CD8-positive, alpha-beta memory T cell (primary cell): Measurements from ENCODE around the gene ST3GAL4. TPM values are rescaled to one million over a fixed set of nuclear protein-coding genes. Genes with fewer than 3 reads are reported as not detected.

Experiments
- CTCF ChIA-PET: fragments of 350-600 bp; sonication (Branson Sonifier 250); formaldehyde crosslinking; loops from one replicate; lab custom pipeline; 2021; ENCODE audit warnings: antibody characterized with exemption; lab: Charles Lee
- POLR2A ChIA-PET: fragments of 350-600 bp; sonication (Branson Sonifier 250); formaldehyde crosslinking; loops from one replicate; lab custom pipeline; 2021; ENCODE audit warnings: antibody characterized with exemption; lab: Charles Lee
- DNase-seq, 5 donors: peaks; one replicate each; pipeline versions ENCODE4 v3.0.0 to v3.0.0-alpha.2; 2020 to 2022; ENCODE audit warnings: mixed read lengths in 1 of 5
- H3K27ac ChIP-seq: one replicate; pipeline ENCODE4 v1.7.0; 2013; ENCODE audit warnings: low read depth, mild to moderate bottlenecking, low read length, moderate library complexity
- H3K27me3 ChIP-seq: 2 replicates; pipeline ENCODE4 v1.7.0; 2013; ENCODE audit warnings: low read length, mild to moderate bottlenecking; ENCODE audit not compliant: insufficient read depth, poor library complexity, severe bottlenecking
- H3K36me3 ChIP-seq: 2 replicates; pipeline ENCODE4 v1.7.0; 2013; ENCODE audit warnings: mild to moderate bottlenecking, low read length, moderate library complexity; ENCODE audit not compliant: insufficient read depth
- H3K4me1 ChIP-seq: 2 replicates; pipeline ENCODE4 v1.7.0; 2013; ENCODE audit warnings: mild to moderate bottlenecking, low read length, moderate library complexity; ENCODE audit not compliant: insufficient read depth
- H3K4me3 ChIP-seq: 2 replicates; pipeline ENCODE4 v1.7.0; 2013; ENCODE audit warnings: mild to moderate bottlenecking, low read length
- H3K9me3 ChIP-seq: 2 replicates; pipeline ENCODE4 v1.7.0; 2013; ENCODE audit warnings: mild to moderate bottlenecking, low read length
- H3K27ac Mint-ChIP-seq, 8 donors: one replicate each; pipeline ENCODE4 v1.8.0; 2020 to 2021; ENCODE audit warnings: mixed read lengths in 8 of 8, mild to moderate bottlenecking in 6 of 8, inconsistent platforms in 3 of 8, moderate library complexity in 3 of 8
- H3K27me3 Mint-ChIP-seq, 2 donors: one replicate each; pipeline ENCODE4 v1.8.0; 2020 to 2021; ENCODE audit warnings: mixed read lengths in 2 of 2, mild to moderate bottlenecking in 1 of 2, moderate library complexity in 1 of 2
- H3K36me3 Mint-ChIP-seq, 3 donors: one replicate each; pipeline ENCODE4 v1.8.0; 2020 to 2021; ENCODE audit warnings: mixed read lengths in 3 of 3, inconsistent platforms in 1 of 3, mild to moderate bottlenecking in 1 of 3
- H3K4me1 Mint-ChIP-seq, 3 donors: one replicate each; pipeline ENCODE4 v1.8.0; 2020 to 2021; ENCODE audit warnings: mixed read lengths in 3 of 3, inconsistent platforms in 1 of 3, mild to moderate bottlenecking in 1 of 3
- H3K4me3 Mint-ChIP-seq, 7 donors: one replicate each; pipeline ENCODE4 v1.8.0; 2020 to 2021; ENCODE audit warnings: mixed read lengths in 7 of 7, mild to moderate bottlenecking in 6 of 7, moderate library complexity in 4 of 7, inconsistent platforms in 2 of 7
- H3K9me3 Mint-ChIP-seq, 5 donors: one replicate each; pipeline ENCODE4 v1.8.0; 2020 to 2022; ENCODE audit warnings: mixed read lengths in 5 of 5, mild to moderate bottlenecking in 3 of 5, moderate library complexity in 2 of 5, inconsistent platforms in 1 of 5
- polyA plus RNA-seq: library from polyadenylated mRNA; unstranded; fragments of 300-500 nt; fragmentation: Illumina TruSeq; gene quantifications from one replicate; pipeline ENCODE4 v1.2.3, GENCODE V29; 2021
- total RNA-seq, 2 experiments: library from RNA; stranded (reverse); gene quantifications; one replicate each; pipeline ENCODE4 v1.2.3, GENCODE V29; 2021

ST3GAL4 gene
- total and polyA plus RNA-seq, 3 experiments from 2014 or later = 8.3 to 12.5 (median 11.0) TPM

GRCh38 chr11:126460417-126461095 is 105.1 kb downstream of the ST3GAL4 start:
- H3K36me3 Mint-ChIP-seq = no peaks in the 10 kb centered on the region
- Histone ChIP-seq H3K4me1 (peaks cover 4% of the 10 kb centered on the region), H3K27ac (no peak overlapping the region), H3K4me3 (no peak overlapping the region), H3K9me3 (no peaks in the 10 kb centered on the region), H3K36me3 (no peaks in the 10 kb centered on the region), H3K27me3 (no peaks in the 10 kb centered on the region)
- ChIA-PET POLR2A (no interaction called here), CTCF (no interaction called here)
- peaks cover 13% of the 10 kb centered on the region in 2 donors for H3K27me3 Mint-ChIP-seq
- H3K4me1 Mint-ChIP-seq = peaks cover 7 to 13% (median 9%) of the 10 kb centered on the region in 3 donors
- H3K4me3 Mint-ChIP-seq = no peak overlapping the region
- no peak overlapping the region for H3K27ac Mint-ChIP-seq
- no peaks in the 10 kb centered on the region for H3K9me3 Mint-ChIP-seq
- DNase-seq = no peak

- no peaks in the 10 kb centered on the region for H3K9me3 ChIP-seq
- Mint-ChIP-seq H3K27me3 (peaks cover 12 to 13% of the 10 kb centered on the region in 2 donors), H3K4me1 (peaks cover 12 to 18% (median 14%) of the 10 kb centered on the region in 3 donors)
Measured at GRCh38 chr11:126461096-126461440, 105.6 kb downstream of the ST3GAL4 start.

GRCh38 chr11:126461996-126462395 is 106.5 kb downstream of the ST3GAL4 start:
- CTCF ChIA-PET = interaction anchor here (1.8 kb wide), 1 partner anchor 19 kb away, joined by 5 read pairs; no protein-coding TSS in a partner anchor
- Mint-ChIP-seq H3K27me3 (peaks cover 12 to 13% of the 10 kb centered on the region in 2 donors), H3K9me3 (no peaks in the 10 kb centered on the region), H3K4me1 (peaks cover 16 to 25% (median 21%) of the 10 kb centered on the region in 3 donors), H3K36me3 (no peaks in the 10 kb centered on the region), H3K27ac (no peak overlapping the region), H3K4me3 (no peak overlapping the region)
- Histone ChIP-seq H3K36me3 (no peaks in the 10 kb centered on the region), H3K4me1 (peaks cover 14% of the 10 kb centered on the region), H3K27me3 (no peaks in the 10 kb centered on the region), H3K4me3 (no peak overlapping the region), H3K9me3 (no peaks in the 10 kb centered on the region), H3K27ac (no peak overlapping the region)
- POLR2A ChIA-PET = no interaction called here
- no peak for DNase-seq

More at GRCh38 chr11:126461096-126461440, 105.6 kb downstream of the ST3GAL4 start:
- H3K27me3 ChIP-seq = no peaks in the 10 kb centered on the region
- no peak overlapping the region for H3K4me3 ChIP-seq
- DNase-seq = no peak
- no peak overlapping the region for H3K4me3 Mint-ChIP-seq
- no peaks in the 10 kb centered on the region for H3K9me3 Mint-ChIP-seq
- ChIA-PET POLR2A (no interaction called here), CTCF (no interaction called here)
- H3K36me3 Mint-ChIP-seq = no peaks in the 10 kb centered on the region
- H3K27ac Mint-ChIP-seq = no peak overlapping the region
- no peak overlapping the region for H3K27ac ChIP-seq
- no peaks in the 10 kb centered on the region for H3K36me3 ChIP-seq
- peaks cover 9% of the 10 kb centered on the region for H3K4me1 ChIP-seq

GRCh38 chr11:126462422-126462821 is 106.9 kb downstream of the ST3GAL4 start:
- no peak overlapping the region for H3K4me3 Mint-ChIP-seq
- no peaks in the 10 kb centered on the region for H3K9me3 Mint-ChIP-seq
- CTCF ChIA-PET = interaction anchor here (1.8 kb wide), 1 partner anchor 18 kb away, joined by 5 read pairs; no protein-coding TSS in a partner anchor

More at GRCh38 chr11:126462422-126462821, 106.9 kb downstream of the ST3GAL4 start:
- DNase-seq = no peak
- Mint-ChIP-seq H3K4me1 (peaks cover 16 to 25% (median 21%) of the 10 kb centered on the region in 3 donors), H3K36me3 (no peaks in the 10 kb centered on the region), H3K27me3 (peaks cover 13 to 14% of the 10 kb centered on the region in 2 donors), H3K27ac (no peak overlapping the region)
- POLR2A ChIA-PET = no interaction called here
- H3K27me3 ChIP-seq = no peaks in the 10 kb centered on the region
- H3K36me3 ChIP-seq = no peaks in the 10 kb centered on the region
- no peak overlapping the region for H3K27ac ChIP-seq
- peaks cover 14% of the 10 kb centered on the region for H3K4me1 ChIP-seq
- no peaks in the 10 kb centered on the region for H3K9me3 ChIP-seq
- H3K4me3 ChIP-seq = no peak overlapping the region

Other genes with a start within 250 kb of the ST3GAL4 start
- gene RPUSD4, start 144.0 kb upstream of the ST3GAL4 start, total RNA-seq = 10 to 100 TPM; 47.3 to 48.8 TPM
- 20.4 TPM for gene RPUSD4, start 144.0 kb upstream of the ST3GAL4 start, polyA plus RNA-seq
- 10 to 100 TPM; 17.9 to 19.0 TPM for gene FAM118B, start 143.9 kb upstream of the ST3GAL4 start, total RNA-seq
- gene FAM118B, start 143.9 kb upstream of the ST3GAL4 start, polyA plus RNA-seq = 14.2 TPM
- 100 to 1,000 TPM; 157 TPM for gene SRPRA, start 86.8 kb upstream of the ST3GAL4 start, total RNA-seq
- gene SRPRA, start 86.8 kb upstream of the ST3GAL4 start, polyA plus RNA-seq = 168 TPM
- gene FOXRED1, start 86.5 kb upstream of the ST3GAL4 start, total RNA-seq = 10 to 100 TPM; 40.3 to 42.4 TPM
- 16.3 TPM for gene FOXRED1, start 86.5 kb upstream of the ST3GAL4 start, polyA plus RNA-seq
- gene TIRAP, start 72.6 kb upstream of the ST3GAL4 start, total RNA-seq = 10 to 100 TPM; 10.6 to 11.3 TPM
- gene TIRAP, start 72.6 kb upstream of the ST3GAL4 start, polyA plus RNA-seq = 13.0 TPM
- 10 to 100 TPM; 40.0 to 42.4 TPM for gene DCPS, start 51.6 kb upstream of the ST3GAL4 start, total RNA-seq
- gene DCPS, start 51.6 kb upstream of the ST3GAL4 start, polyA plus RNA-seq = 59.6 TPM